ENCODE results near the gene GRIFIN.

GRIFIN gene

DNA sequence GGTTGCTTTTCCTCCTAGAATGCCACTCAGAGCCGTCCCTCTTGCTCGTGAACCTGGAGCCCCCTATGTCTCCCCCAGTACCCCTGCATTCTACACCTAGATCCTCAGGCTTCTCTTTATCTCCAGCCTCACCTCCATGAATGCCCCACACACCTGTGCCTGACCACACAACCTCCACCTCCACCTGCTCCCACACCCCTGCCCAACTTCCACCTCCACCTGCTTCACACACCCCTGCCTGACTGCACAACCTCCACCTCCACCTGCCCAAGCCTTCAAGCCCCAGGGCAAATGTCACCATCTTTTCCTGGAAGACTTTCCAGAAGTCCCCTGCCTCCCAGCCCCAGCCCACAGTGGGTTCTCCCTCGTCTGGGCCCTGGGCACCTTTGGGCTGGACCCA lies 36.5 kb upstream of the GRIFIN start:
- no peak for DNase-seq (ENCODE audit: low read depth)

DNA sequence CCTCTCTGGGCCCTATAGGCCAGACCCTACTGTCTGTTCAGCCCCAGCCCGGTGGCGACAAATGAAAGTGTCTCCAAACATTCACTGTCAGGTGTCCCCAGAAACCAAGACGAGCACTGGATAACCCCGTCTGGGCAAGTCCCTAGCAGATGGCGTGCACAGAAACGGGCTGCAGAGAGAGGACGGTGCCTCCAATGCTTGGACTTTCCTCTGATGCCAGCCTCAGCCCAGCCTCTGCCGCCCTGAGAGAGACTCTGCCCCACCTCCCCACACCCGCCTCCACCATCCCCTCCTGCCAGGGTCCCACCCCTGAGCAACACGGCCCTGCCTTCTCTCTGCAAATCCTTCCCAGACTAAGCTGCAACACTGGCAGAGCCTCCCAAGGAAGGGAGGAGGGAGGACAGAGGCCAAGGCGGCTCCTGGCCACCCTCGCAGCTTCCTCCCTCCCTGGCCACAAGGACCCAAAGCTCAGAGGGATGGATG lies 36.0 kb upstream of the GRIFIN start:
- no peak for DNase-seq (ENCODE audit: low read depth)

GRCh38 chr7:2511769-2512168 lies 35.6 kb upstream of the GRIFIN start:
- DNase-seq (ENCODE audit: low read depth) = no peak

DNA sequence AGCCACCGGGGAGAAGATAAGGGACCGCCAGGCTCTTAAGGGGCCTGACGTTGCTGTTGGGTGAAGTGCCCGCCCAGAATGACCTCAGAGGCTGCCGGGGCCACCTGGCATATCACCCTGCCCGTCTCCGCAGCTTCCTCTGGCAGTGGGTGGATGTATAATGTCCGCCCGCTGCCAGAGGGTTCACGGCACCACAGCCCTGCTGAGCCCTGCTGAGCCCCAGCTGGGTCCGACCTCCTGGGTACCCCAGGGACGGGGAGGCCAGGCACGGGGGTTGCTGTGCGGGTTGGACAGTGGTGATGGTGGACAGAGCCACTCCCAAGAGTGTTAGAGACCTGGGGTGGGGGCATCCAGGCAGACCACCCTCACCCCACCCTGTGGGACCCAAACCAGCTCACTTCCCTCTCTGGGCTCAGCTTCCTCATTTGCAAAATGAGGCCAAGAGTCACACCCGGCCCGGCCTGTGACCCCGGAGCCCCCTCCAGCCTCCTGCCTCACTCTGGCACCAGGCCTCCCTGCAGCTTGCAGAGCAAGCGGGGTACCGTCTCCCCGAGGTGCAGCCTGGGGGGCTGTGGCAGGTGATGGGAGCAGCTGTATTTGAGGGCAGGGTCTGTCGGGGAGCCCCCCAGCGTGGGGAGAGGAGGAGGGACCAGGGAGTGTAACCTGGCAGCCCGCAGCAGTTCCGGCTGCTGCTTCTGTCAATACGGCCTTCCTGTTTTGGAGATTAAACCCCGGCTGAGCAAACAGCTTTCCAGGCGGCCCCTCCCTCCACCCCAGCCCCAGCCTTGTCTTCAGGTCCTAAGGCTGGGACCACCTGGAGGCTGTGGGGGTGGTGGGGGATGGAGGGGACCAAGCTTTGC lies 34.9 kb upstream of the GRIFIN start:
- DNase-seq (ENCODE audit: low read depth) = no peak

GRCh38 chr7:2510130-2510776 lies 34.1 kb upstream of the GRIFIN start:
- no peak for DNase-seq (ENCODE audit: low read depth)

GRCh38 chr7:2509298-2509906 lies 33.2 kb upstream of the GRIFIN start:
- DNase-seq (ENCODE audit: low read depth) = no peak

- DNase-seq (ENCODE audit: low read depth) = peak; percentile 88
Measured at GRCh38 chr7:2508327-2509215, 32.4 kb upstream of the GRIFIN start.

GRCh38 chr7:2507917-2508306 lies 31.7 kb upstream of the GRIFIN start:
- no peak for DNase-seq (ENCODE audit: low read depth)

- DNase-seq (ENCODE audit: low read depth) = no peak
Measured at GRCh38 chr7:2507208-2507916, 31.2 kb upstream of the GRIFIN start.

DNA sequence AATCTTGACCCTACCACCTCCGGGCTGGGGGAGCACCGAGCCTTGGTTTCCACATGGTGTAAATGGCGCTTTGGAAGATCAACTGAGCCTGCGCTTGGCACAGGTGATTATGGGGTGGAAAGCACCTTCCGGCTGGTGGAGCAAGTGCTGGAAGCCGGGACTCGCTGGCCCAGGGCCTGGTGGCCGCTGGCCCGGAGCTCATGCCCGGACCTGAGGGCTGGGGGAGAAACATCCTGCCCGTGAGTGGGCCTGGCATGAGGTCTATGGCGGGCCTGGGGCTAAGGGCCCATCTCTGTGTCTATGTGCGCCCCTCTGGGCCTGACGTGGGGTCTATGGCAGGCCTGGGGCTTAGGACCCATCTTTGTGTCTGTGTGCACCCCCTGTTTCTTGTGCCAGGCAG lies 29.2 kb upstream of the GRIFIN start:
- no peak for DNase-seq (ENCODE audit: low read depth)

DNA sequence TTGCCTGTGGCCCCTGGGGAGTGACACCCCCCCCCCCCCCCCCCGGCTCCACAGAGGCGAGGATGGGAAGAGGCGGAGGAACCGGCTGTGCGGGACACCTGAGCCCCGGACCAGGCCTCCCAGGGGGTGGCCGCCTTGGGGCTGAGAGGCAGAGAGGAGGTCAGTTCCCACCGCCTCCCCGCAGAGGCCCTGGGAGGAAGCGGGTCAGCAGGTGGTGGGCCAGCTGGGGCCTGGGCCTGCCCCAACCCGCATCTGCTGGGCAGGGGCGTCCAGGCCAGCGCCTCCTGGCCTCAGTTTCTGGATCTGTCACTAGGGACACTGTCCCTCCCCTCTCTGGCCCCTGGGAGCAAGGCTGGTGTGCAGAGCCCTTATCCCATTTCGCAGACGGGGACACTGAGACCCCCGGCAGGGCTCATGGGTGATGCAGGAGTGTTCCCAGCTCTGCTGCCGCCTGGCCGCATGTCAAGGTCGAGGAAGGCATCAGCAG lies 28.7 kb upstream of the GRIFIN start:
- DNase-seq (ENCODE audit: low read depth) = no peak

DNA sequence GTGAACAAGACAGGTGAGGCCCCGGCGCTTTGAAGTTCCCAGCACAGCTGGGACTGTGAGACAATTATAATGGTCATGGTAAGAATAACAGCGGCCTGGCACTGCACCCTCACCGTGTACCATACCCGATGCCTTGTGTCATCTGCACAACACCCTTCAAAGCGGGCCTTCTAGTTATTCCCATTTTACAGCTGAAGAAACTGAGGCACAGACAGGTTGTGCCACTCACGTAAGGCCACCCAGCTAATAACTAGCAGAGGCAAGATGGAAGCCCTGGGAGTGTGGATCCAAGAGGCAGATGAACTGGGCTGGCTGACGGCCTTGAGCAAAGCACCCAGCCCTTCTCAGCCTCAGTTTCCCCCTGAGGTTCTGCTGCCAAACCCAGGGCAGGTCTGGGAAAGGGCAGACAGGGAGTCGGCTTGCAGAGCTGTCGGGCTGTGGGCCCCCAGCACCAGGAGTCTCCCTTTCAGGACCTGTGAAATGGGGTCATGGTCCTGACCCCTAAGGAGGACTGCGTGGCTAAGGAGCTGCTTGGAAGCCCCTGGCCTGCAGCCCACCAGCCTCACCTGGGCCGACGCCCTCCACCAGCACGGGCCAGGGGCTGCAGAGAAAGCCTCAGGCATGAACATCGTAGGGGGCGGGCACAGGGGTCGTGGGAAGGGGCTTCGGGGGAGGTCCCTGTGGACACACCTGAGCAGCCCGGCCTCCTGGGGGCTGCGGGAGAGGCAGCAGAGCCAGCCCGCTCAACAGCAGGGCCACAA lies 28.1 kb upstream of the GRIFIN start:
- DNase-seq (ENCODE audit: low read depth) = no peak

GRCh38 chr7:2503056-2503941 lies 27.1 kb upstream of the GRIFIN start:
- no peak for DNase-seq (ENCODE audit: low read depth)

DNA sequence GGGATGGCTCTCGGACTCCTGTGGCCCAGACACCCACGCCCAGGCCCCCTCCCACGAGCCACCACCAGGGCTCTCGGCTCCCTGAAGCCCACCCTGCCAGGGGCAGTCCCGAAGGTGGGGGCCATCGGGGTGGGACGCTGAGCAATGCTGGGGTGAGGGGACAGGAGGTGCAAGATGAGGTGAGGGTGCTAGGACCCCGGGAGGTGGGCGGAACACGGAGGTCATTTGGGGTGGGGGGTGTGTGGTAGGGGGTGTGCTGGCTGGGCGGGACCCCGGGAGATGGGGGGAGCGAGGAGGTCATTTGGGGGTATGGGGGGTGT lies 26.4 kb upstream of the GRIFIN start:
- no peak for DNase-seq (ENCODE audit: low read depth)

GRCh38 chr7:2501947-2502646 lies 25.9 kb upstream of the GRIFIN start:
- DNase-seq (ENCODE audit: low read depth) = no peak

DNA sequence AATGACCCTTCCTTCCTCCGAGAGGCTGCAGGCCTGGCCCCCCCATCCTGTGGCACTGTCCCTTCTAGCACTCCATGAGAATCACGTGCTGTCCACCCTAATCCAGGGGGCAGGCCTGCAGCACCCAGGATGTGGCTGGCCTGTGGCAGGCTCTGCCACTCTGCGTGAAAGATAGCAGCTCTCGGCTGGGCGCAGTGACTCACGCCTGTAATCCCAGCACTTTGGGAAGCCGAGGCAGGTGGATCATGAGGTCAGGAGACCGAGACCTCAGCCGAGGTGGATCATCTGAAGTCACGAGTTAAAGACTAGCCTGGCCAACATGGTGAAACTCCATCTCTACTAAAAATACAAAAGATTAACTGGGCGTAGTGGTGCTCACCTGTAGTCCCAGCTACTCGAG lies 24.5 kb upstream of the GRIFIN start:
- no peak for DNase-seq (ENCODE audit: low read depth)

GRCh38 chr7:2499719-2500430 lies 23.7 kb upstream of the GRIFIN start:
- no peak for DNase-seq (ENCODE audit: low read depth)

DNA sequence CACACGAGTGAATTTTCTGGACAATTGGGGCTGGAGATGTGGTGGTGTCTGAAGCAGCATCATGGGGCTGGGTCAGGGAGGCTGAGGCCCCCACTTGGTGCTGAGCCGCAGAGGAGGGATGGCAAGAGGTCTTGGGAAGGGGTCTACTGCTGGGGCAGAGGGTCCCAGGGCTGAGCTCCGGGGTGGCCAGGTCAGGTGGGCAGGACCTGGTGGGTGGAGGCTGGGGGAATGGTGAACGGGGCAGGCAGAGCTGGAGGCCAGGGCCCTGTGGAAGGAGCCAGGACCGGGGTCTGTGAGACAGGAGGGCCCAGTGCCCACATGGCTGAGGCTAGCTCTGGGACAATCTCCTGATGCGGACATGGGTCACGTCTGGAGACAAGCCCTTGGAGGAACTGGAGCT lies 23.0 kb upstream of the GRIFIN start:
- no peak for DNase-seq (ENCODE audit: low read depth)
